GM21737 (cell line): Measurements from ENCODE around the gene TRIM4.

ENCODE experiments used
- ATAC-seq: cut with Tn5 transposase; IDR thresholded peaks from one replicate; pipeline ENCODE4 v1.9.1; 2021; ENCODE audit warnings: mild to moderate bottlenecking, moderate library complexity; ENCODE audit not compliant: unreplicated experiment

Gene TRIM4

DNA sequence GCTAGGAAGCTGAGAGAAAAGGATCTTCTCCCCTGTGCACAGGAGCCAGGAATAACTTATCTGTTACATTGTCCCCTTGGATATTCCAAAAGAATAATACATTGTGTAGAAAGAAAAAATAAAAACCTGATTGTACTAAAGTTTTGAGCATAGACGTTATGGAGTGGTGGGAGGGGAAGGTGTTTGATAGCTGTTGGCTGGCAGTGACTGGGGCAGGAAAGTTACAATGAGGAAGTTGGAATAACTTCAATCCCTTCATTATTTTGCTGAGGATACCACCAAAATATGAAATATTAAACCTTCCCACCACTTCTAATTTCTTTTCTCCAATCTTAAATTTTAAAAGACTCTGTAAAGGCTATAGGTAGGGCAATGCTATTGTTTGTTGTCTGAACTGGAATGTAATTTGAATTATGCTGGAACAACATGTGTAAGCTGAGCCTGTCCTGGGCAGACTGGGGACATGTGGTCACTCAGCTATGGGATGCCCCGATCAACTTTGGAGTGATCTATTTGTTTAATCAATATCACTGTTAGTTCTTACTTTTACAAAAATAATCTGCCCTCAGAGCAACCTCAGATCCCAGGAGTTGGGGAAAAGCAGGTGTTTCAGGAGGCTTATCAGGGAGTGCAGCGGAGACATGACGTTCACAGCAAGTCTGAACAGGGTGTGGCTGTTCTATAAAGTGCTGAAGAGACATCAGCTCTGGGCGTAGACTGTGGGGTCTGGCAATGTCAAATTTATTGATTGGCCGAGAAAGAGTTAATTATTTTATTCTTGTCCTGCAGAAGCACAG is 70.7 kb downstream of the TRIM4 start:
- ATAC-seq: no peak

DNA sequence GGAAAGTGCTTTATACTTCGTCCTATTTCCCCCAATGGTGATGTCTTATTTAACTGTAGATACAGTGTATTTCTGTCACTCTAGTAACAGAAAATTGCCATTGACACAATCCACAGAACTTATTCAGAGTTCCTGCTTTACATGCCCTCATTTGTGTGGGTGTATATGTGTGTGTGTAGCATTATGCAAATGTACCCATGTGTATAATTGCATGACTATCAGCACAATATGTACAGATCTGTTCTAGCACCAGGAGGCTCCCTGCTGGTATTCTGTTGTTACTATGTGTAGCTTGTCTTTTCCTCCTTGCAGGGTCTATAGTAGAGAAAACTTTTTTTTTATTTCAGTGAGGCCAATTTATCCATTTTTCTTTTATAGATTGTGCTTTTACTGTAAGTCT is 75.0 kb downstream of the TRIM4 start:
- ATAC-seq: no peak

DNA sequence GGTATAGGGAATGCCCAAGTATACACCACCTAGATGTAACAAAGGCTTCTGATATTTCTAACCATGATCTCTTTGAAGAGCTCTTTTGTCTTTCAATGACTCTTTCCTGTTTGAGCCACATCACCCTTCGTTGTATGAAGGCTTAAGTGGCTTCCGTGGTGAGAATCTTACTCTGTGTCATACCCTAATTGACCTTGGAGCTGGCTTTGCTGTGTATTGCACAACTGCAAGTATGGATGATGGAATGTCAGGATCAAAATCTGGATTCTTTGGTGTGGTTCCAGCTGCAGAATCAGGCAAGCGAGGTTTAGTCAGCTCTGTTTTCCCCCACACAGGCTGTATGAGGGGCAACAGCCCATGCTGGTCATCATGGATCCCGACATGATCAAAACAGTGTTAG is 75.5 kb downstream of the TRIM4 start:
- no peak for ATAC-seq

DNA sequence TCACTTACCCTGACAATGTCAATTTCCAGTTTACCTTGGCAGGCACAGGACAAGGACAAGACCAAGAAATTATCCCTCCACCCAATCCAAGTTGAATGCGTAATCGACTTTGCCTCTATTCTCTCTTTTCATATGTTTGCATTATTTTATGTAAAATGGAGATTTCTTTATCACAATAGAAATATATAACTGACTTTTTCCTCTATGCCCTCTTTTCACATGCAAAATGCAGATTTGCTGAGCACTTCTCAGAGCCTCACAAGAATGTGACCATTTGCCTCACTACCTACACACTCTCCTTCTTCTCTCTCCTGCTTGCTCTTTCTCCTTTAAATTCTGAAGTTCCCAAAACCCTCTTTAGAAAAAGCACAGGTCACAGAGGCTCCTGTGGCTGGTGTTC is 76.4 kb downstream of the TRIM4 start:
- ATAC-seq: no peak
